HCT116 (cell line): Measurements from ENCODE around the gene TRPV5. TPM values are rescaled to one million over a fixed set of nuclear protein-coding genes. Genes with fewer than 3 reads are reported as not detected.

Experiments
- ATAC-seq: fragments of 200-7000 bp; cut with Tn5 transposase; 2 replicates; pipeline ENCODE4 v1.9.1; 2020; ENCODE audit warnings: mild to moderate bottlenecking, moderate library complexity
- BruUV-seq: library from RNA; stranded (reverse); fragments of 400-500 nt; replicated peaks from 2 replicates; lab custom pipeline; 2021; lab: Mats Ljungman, UMichigan
- CTCF ChIA-PET: fragments of 300-600 bp; sonication (Branson Sonifier 250); formaldehyde crosslinking; loops from one replicate; lab custom pipeline; 2021; ENCODE audit warnings: antibody characterized with exemption; lab: Charles Lee
- POLR2A ChIA-PET: fragments of 300-600, 350-600 bp; sonication (Branson Sonifier 250); formaldehyde crosslinking; loops from one replicate; lab custom pipeline; 2021; ENCODE audit warnings: antibody characterized with exemption; lab: Charles Lee
- RAD21 ChIA-PET, 2 experiments: fragments of 300-600 bp; sonication (Branson Sonifier 250); formaldehyde crosslinking; loops; one replicate each; lab custom pipeline; 2023; ENCODE audit warnings: low total read pairs in 2 of 2; ENCODE audit not compliant: uncharacterized antibody in 2 of 2, unreplicated experiment in 2 of 2, low non-redundant PET in 1 of 2; lab: Charles Lee
- DNase-seq: peaks from one replicate; pipeline ENCODE4 v3.0.0-alpha.2; 2010; ENCODE audit warnings: low read depth, low spot score
- H2AFZ ChIP-seq: fragments of 200-600 bp; shearing (Covaris generic), sonication (generic); 2 replicates; pipeline ENCODE4 v1.6.1; 2017; ENCODE audit warnings: low read depth, mixed run types, mixed read lengths, antibody characterized with exemption, low read length; ENCODE audit not compliant: poor library complexity, severe bottlenecking
- H3K27ac ChIP-seq: 2 replicates; pipeline ENCODE4 v1.5.1; 2012; ENCODE audit warnings: low read depth, low read length
- H3K27me3 ChIP-seq: fragments of 200-600 bp; sonication (generic); 2 replicates; pipeline ENCODE4 v1.6.1; 2016; ENCODE audit warnings: mixed run types, low read length, mixed read lengths; ENCODE audit not compliant: insufficient read depth
- H3K36me3 ChIP-seq, 2 experiments: fragments of 200-500 bp in 1 of 2; fragments of 200-600 bp in 1 of 2; sonication (Bioruptor generic) in 1 of 2; sonication (generic) in 1 of 2; 2 replicates each; pipeline versions ENCODE4 v1.5.1 to v1.6.1; 2014 to 2016; ENCODE audit warnings: low read length in 2 of 2, inconsistent platforms in 1 of 2, mixed read lengths in 1 of 2, mixed run types in 1 of 2; ENCODE audit not compliant: insufficient read depth in 2 of 2, control insufficient read depth in 1 of 2
- H3K4me1 ChIP-seq, 2 experiments: fragments of 200-600 bp in 1 of 2; sonication (generic) in 1 of 2; 2 replicates each; pipeline versions ENCODE4 v1.5.1 to v1.6.1; 2012 to 2017; ENCODE audit warnings: low read length in 2 of 2, inconsistent platforms in 1 of 2, mild to moderate bottlenecking in 1 of 2, mixed read lengths in 1 of 2, mixed run types in 1 of 2, moderate library complexity in 1 of 2; ENCODE audit not compliant: insufficient read depth in 2 of 2, control insufficient read depth in 1 of 2
- H3K4me2 ChIP-seq: fragments of 200-600 bp; sonication (generic); 2 replicates; pipeline ENCODE4 v1.6.1; 2017; ENCODE audit warnings: mixed run types, low read length, mixed read lengths
- H3K4me3 ChIP-seq, 2 experiments: fragments of 200-600 bp in 1 of 2; sonication (generic) in 1 of 2; replicated peaks in 1 of 2; 2 replicates each; pipeline ENCODE4 v1.5.1; 2011 to 2016; ENCODE audit warnings: low read length in 2 of 2, control low read depth in 1 of 2, low read depth in 1 of 2, mild to moderate bottlenecking in 1 of 2, mixed read lengths in 1 of 2, mixed run types in 1 of 2
- H3K79me2 ChIP-seq: fragments of 200-600 bp; sonication (generic); 2 replicates; pipeline ENCODE4 v1.6.1; 2017; ENCODE audit warnings: mild to moderate bottlenecking, mixed run types, low read length, moderate library complexity, mixed read lengths; ENCODE audit not compliant: insufficient read depth
- H3K9ac ChIP-seq: fragments of 200-600 bp; sonication (generic); 2 replicates; pipeline ENCODE4 v1.6.1; 2016; ENCODE audit warnings: low read length, mixed read lengths
- H3K9me2 ChIP-seq: fragments of 200-600 bp; sonication (generic), shearing (Covaris generic); 2 replicates; pipeline ENCODE4 v1.6.1; 2017; ENCODE audit warnings: mixed run types, mild to moderate bottlenecking, moderate library complexity; ENCODE audit not compliant: insufficient read depth
- H3K9me3 ChIP-seq, 2 experiments: fragments of 200-500 bp in 1 of 2; fragments of 200-600 bp in 1 of 2; sonication (Bioruptor generic) in 1 of 2; sonication (generic) in 1 of 2; 2 replicates each; pipeline ENCODE4 v1.6.1; 2014 to 2017; ENCODE audit warnings: low read length in 2 of 2, mixed read lengths in 2 of 2, inconsistent platforms in 1 of 2, low read depth in 1 of 2, mild to moderate bottlenecking in 1 of 2, mixed run types in 1 of 2, moderate library complexity in 1 of 2; ENCODE audit not compliant: control insufficient read depth in 1 of 2, insufficient read depth in 1 of 2
- H4K20me1 ChIP-seq: fragments of 200-600 bp; sonication (generic), shearing (Covaris generic); 2 replicates; pipeline ENCODE4 v1.6.1; 2017; ENCODE audit warnings: mixed run types, mild to moderate bottlenecking, moderate library complexity; ENCODE audit not compliant: insufficient read depth
- ATF3 ChIP-seq: IDR thresholded peaks from 2 replicates; pipeline ENCODE4 v1.6.1; 2012
- CBX3 ChIP-seq: IDR thresholded peaks from 2 replicates; pipeline ENCODE4 v1.6.1; 2012; ENCODE audit warnings: low read depth
- EZH2 ChIP-seq: fragments of 200-600 bp; sonication (generic); IDR thresholded peaks from 2 replicates; pipeline ENCODE4 v1.6.1; 2017; ENCODE audit warnings: antibody characterized with exemption, mixed run types
- FOSL1 ChIP-seq: IDR thresholded peaks from 2 replicates; pipeline ENCODE4 v1.6.1; 2012; ENCODE audit warnings: low read depth
- JUND ChIP-seq: IDR thresholded peaks from 2 replicates; pipeline ENCODE4 v1.6.1; 2012
- RAD21 ChIP-seq: IDR thresholded peaks from 2 replicates; pipeline ENCODE4 v1.6.1; 2012; ENCODE audit warnings: low read depth, mild to moderate bottlenecking
- REST ChIP-seq: IDR thresholded peaks from 2 replicates; pipeline ENCODE4 v1.6.1; 2012; ENCODE audit warnings: low read depth
- ZNF274 ChIP-seq: fragments of 200-500 bp; sonication (Bioruptor generic); IDR thresholded peaks from 2 replicates; pipeline ENCODE4 v1.6.1; 2014; ENCODE audit warnings: mild to moderate bottlenecking, low read depth, low read length, inconsistent platforms
- intact Hi-C: fragments of 100-400 bp; cut with micrococcal nuclease; formaldehyde crosslinking; loops from 2 replicates; pipeline ENCODE4 v1.10.0; 2022
- total RNA-seq: library from RNA; stranded (reverse); gene quantifications from one replicate; pipeline ENCODE4 v1.2.1, GENCODE V29; 2021; ENCODE audit not compliant: unreplicated experiment

The TRPV5 gene
- total RNA-seq, 1 experiment from 2014 or later: not detected

GRCh38 chr7:142865766-142866165, 67.8 kb downstream of the TRPV5 start:
- ChIA-PET RAD21 (interaction anchor here in 1 of 2 experiments (1.1 kb wide), 1 partner anchor 12 kb away, joined by 3 read pairs; no protein-coding TSS in a partner anchor), POLR2A (no interaction called here), CTCF (interaction anchor here (0.6 to 2.2 kb wide), 10 partner anchors 7 to 262 kb away, joined by 3 to 13 read pairs (median 4); partner anchors contain the start of gene EPHB6)
- no peak overlapping the region for H3K4me3 ChIP-seq
- H3K4me2 ChIP-seq: no peak overlapping the region
- no peaks in the 10 kb centered on the region for H3K9me3 ChIP-seq
- intact Hi-C loops: loop anchor here (1.0 kb wide), 2 partner anchors 11 to 233 kb away; no protein-coding TSS in a partner anchor
- no peak overlapping the region for H3K9ac ChIP-seq
- H3K27ac ChIP-seq: no peak overlapping the region
- TF ChIP-seq CBX3 (no peak), RAD21 (no peak), JUND (no peak), FOSL1 (no peak), EZH2 (no peak), ATF3 (no peak), REST (no peak), ZNF274 (no peak)
- ATAC-seq (no peak), DNase-seq (no peak)
- no peak overlapping the region for H2AFZ ChIP-seq
- no peaks in the 10 kb centered on the region for H4K20me1 ChIP-seq
- H3K9me2 ChIP-seq: no peaks in the 10 kb centered on the region
- BruUV-seq: no TSS peak
- H3K36me3 ChIP-seq: no peaks in the 10 kb centered on the region
- H3K4me1 ChIP-seq: no peaks in the 10 kb centered on the region
- H3K27me3 ChIP-seq: no peaks in the 10 kb centered on the region
- no peaks in the 10 kb centered on the region for H3K79me2 ChIP-seq
